NCI-H774 (cell line): ENCODE data around the gene SCNM1.
"Not testable (repeated sequence)": the region's sequence is repeated elsewhere in the genome, so short reads cannot be mapped to it uniquely, and the experiment has no call there.

Experiments used
- DNase-seq: peaks from one replicate; lab custom pipeline; 2025; lab: John Stamatoyannopoulos, UW

Gene SCNM1

DNA sequence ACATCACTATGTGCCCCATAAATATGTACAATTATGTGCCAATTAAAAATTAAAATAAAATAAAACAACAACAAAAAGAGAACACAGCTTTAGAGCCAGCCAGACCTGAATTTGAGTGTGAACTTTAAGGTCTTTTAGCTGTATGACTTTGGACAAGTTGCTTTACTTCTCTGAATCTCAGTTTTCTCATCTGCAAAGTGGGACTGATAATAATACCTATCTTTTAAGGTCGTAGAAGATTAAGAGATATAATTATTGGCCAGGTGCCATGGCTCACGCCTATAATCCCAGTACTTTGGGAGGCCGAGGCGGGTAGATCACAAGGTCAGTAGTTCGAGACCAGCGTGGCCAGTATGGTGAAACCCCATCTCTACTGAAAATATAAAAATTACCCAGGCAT, 27.4 kb downstream of the SCNM1 start:
- no peak for DNase-seq

DNA sequence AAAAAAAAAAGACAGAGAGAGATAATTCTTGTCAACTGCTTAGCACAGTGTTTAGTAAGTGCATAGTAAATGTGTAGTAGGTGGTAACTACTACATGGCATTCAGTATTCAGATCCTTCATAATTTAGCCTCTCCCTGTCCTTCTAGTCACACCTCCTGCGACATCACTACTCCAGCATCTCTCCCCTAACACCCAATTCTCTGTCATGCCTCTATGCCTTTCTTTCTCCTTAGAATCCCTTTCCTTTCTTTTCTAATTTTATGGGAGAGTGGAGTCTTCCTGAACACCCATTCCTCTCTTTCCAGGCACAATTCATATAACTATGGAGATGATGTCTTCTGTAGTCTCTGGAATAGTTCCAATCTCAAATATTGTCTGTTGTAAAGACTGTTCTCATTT, 27.9 kb downstream of the SCNM1 start:
- no peak for DNase-seq

GRCh38 chr1:151194894-151195594, 29.1 kb downstream of the SCNM1 start:
- DNase-seq: not testable (repeated sequence)

- DNase-seq: peak; percentile 75
These were observed 30.4 kb downstream of the SCNM1 start for GRCh38 chr1:151196292-151196800.

- peak; percentile 34 for DNase-seq
These were observed 31.9 kb downstream of the SCNM1 start for GRCh38 chr1:151197863-151198253.

DNA sequence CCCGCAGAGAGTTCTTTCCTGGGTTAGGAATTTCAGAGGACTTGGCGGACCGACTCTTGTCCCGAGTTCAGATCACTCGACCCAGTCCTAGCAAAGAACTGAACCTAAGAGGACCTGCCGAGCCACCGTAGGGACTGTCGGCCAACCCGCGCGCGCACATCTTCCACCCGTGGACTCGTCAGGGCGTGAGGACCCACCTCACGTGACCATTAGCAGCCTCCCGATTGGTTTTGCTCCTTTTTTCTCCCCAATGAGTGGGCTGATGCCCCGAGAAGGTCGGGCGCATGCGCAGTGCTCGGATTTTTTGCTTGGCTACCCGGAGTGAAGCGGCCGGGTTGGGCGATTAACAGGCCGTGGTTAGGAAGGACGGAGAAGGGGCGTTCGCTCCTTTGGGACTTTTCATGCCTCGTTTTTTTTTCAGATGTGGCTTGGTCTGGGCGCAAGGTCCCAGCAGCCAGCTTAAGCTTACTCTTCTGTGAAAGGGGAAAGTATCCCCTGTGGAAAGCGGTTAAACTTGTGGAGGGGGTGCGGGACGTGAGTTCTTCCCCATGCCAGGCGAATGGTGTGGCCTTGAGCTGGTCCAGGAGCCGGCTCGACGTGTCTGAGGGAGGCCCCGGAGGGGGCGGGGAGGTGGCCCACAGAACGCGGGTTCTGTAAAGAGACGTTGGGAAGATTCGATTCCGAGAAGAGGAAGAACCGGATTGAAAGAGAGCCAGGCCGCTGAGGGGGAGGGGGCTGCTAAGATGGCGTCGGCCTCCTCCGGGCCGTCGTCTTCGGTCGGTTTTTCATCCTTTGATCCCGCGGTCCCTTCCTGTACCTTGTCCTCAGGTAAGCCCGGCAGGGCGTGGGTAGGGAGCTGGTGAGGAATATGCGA, 32.5 kb downstream of the SCNM1 start, which contains the start of gene PIP5K1A:
Gene PIP5K1A (plus strand): TSS at position 299 of the 874 bp plus-strand sequence. CDS start 445 bp downstream, at position 744.
- peak; percentile 98 for DNase-seq

- DNase-seq: no peak
These were observed 34.1 kb downstream of the SCNM1 start for GRCh38 chr1:151199873-151200581.

GRCh38 chr1:151205381-151205965, 39.5 kb downstream of the SCNM1 start:
- DNase-seq: not testable (repeated sequence)

- no peak for DNase-seq
These were observed 44.9 kb downstream of the SCNM1 start for GRCh38 chr1:151210830-151211229.

DNA sequence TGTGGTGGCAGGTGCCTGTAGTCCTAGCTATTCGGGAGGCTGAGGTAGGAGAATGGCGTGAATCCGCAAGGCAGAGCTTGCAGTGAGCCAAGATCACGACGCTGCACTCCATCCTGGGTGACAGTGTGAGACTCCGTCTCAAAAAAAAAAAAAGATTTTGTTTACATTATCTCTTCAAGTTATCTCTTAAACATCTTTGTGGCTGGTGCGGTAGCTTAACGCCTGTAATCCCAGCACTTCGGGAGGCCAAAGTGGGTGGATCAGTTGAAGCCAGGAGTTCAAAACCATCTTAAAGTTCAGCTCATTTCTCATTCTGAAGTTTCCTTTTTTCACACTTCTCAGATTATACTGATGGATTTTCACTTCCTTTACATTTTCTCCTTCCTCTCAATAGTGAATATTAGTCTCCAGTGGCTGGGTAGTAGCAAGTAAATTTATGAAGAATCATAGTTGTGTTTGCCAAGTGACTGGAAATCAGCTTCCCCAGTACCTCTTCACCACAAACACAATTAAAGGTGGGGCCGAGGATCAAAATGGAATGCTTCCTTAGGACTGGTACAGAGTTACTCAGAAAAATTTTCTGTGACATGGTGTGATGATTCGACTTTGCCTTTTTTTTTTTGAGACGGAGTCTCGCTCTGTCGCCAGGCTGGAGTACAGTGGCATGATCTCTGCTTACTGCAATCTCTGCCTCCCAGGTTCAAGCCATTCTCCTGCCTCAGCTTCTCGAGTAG, 46.2 kb downstream of the SCNM1 start:
- no peak for DNase-seq

DNA sequence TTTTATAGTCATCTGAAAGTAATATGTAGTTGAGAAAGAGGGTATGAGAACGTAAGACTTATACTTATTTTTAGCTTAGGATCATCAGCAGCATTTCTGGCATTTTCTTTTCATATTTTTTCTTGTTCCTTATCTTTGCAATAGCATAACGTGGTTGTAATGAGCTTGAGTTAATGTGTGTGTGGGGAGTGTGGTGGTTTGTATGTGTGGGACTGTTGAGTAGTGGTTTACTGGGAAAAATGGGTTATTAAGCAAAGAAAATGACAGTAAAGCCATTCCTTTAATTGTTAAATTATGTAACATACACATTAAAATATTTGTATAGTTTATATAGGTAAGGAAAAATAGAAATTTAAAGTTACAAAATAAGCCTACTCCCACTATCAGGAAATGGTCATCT, 47.6 kb downstream of the SCNM1 start:
- DNase-seq: no peak
